Stomach smooth muscle (tissue), 2 donors: ENCODE data around the gene CSF1R.

ENCODE experiments used
- H3K27ac ChIP-seq: one replicate; pipeline ENCODE4 v1.7.0; 2013; ENCODE audit warnings: mild to moderate bottlenecking, low read length, inconsistent platforms
- H3K27me3 ChIP-seq, 2 donors: one replicate each; pipeline ENCODE4 v1.7.0; 2013; ENCODE audit warnings: low read length in 2 of 2; ENCODE audit not compliant: insufficient read depth in 2 of 2, control insufficient read depth in 1 of 2
- H3K36me3 ChIP-seq, 2 donors: one replicate each; pipeline ENCODE4 v1.7.0; 2013; ENCODE audit warnings: low read length in 2 of 2; ENCODE audit not compliant: control insufficient read depth in 2 of 2, insufficient read depth in 2 of 2
- H3K4me1 ChIP-seq: one replicate; pipeline ENCODE4 v1.7.0; 2013; ENCODE audit warnings: low read length; ENCODE audit not compliant: control insufficient read depth, insufficient read depth
- H3K4me3 ChIP-seq, 2 donors: one replicate each; pipeline ENCODE4 v1.7.0; 2013; ENCODE audit warnings: low read length in 2 of 2
- H3K9ac ChIP-seq, 2 donors: one replicate each; pipeline ENCODE4 v1.7.0; 2013; ENCODE audit warnings: low read length in 2 of 2, mild to moderate bottlenecking in 1 of 2
- H3K9me3 ChIP-seq, 2 donors: one replicate each; pipeline ENCODE4 v1.7.0; 2013; ENCODE audit warnings: low read length in 2 of 2; ENCODE audit not compliant: control insufficient read depth in 2 of 2
- donor health status: healthy.
- donor health status: Pancreatic carcinoma.

CSF1R gene

GRCh38 chr5:150077996-150078801 lies 8.2 kb downstream of the CSF1R start:
- Histone ChIP-seq H3K27me3 (no peaks in the 10 kb centered on the region), H3K27ac (no peak overlapping the region), H3K36me3 (no peaks in the 10 kb centered on the region), H3K9me3 (peaks cover 0 to 2% of the 10 kb centered on the region in 2 donors), H3K4me1 (peaks cover 2% of the 10 kb centered on the region), H3K4me3 (no peak overlapping the region), H3K9ac (no peak overlapping the region)

- no peak overlapping the region for H3K27ac ChIP-seq
- H3K4me3 ChIP-seq = no peak overlapping the region
- H3K9me3 ChIP-seq = peaks cover 0 to 3% of the 10 kb centered on the region in 2 donors
- no peak overlapping the region for H3K9ac ChIP-seq
- H3K27me3 ChIP-seq = no peaks in the 10 kb centered on the region
- peaks cover 2% of the 10 kb centered on the region for H3K4me1 ChIP-seq
- no peaks in the 10 kb centered on the region for H3K36me3 ChIP-seq
Measured at GRCh38 chr5:150077060-150077459, 9.3 kb downstream of the CSF1R start.

DNA sequence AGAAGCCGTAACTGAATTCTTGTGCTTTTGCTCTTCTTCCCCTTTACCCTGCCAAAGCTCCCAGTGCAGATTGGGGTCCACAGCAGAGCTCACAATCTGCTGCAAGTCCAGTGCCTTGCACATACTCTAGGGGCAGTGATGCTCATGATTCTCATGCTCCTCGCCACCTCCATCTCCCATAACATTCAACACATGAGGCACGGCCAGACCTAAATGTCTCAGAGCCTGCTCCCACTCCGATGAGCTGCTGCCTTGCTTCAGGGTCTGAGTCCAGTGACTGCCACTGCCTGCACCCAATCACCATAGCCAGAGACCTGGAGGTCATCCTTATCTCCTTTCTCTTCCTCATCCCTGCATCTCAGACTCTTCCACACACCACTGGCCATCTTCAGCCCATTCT lies 10.5 kb downstream of the CSF1R start:
- H3K36me3 ChIP-seq = no peaks in the 10 kb centered on the region

GRCh38 chr5:150075233-150075632 lies 11.1 kb downstream of the CSF1R start:
- Histone ChIP-seq H3K4me3 (no peak overlapping the region), H3K27me3 (no peaks in the 10 kb centered on the region), H3K9ac (no peak overlapping the region), H3K36me3 (no peaks in the 10 kb centered on the region), H3K4me1 (peaks cover 2% of the 10 kb centered on the region), H3K27ac (no peak overlapping the region), H3K9me3 (peaks cover 0 to 3% of the 10 kb centered on the region in 2 donors)

More for the DNA sequence above, 10.5 kb downstream of the CSF1R start:
- no peak overlapping the region for H3K9ac ChIP-seq
- no peaks in the 10 kb centered on the region for H3K27me3 ChIP-seq
- H3K27ac ChIP-seq = no peak overlapping the region
- peaks cover 2% of the 10 kb centered on the region for H3K4me1 ChIP-seq
- no peak overlapping the region for H3K4me3 ChIP-seq
- H3K9me3 ChIP-seq = peaks cover 0 to 3% of the 10 kb centered on the region in 2 donors

DNA sequence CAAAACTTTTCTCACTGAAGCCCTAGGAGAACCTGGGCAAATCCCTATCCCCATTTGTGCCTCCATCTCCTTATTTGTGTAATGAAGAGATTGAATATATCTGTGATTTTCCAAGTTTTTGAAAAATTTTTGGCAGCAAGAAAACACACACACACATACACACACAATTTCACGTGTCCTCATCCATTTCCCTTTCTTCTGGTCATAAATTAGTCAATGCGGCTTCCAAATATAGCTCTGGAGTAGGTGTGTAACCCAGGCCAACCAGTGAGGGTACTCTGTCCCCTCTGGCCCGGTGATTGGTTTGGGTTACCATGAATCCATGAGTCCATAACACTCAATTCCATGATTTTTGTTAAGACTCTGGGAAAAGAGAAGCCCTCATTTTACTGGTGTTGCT lies 12.7 kb downstream of the CSF1R start:
- H3K9ac ChIP-seq = no peak overlapping the region
- H3K4me1 ChIP-seq = no peaks in the 10 kb centered on the region
- no peak overlapping the region for H3K27ac ChIP-seq
- H3K9me3 ChIP-seq = peaks cover 0 to 3% of the 10 kb centered on the region in 2 donors
- H3K27me3 ChIP-seq = peaks cover 0 to 1% of the 10 kb centered on the region in 2 donors
- no peak overlapping the region for H3K4me3 ChIP-seq
- no peaks in the 10 kb centered on the region for H3K36me3 ChIP-seq

DNA sequence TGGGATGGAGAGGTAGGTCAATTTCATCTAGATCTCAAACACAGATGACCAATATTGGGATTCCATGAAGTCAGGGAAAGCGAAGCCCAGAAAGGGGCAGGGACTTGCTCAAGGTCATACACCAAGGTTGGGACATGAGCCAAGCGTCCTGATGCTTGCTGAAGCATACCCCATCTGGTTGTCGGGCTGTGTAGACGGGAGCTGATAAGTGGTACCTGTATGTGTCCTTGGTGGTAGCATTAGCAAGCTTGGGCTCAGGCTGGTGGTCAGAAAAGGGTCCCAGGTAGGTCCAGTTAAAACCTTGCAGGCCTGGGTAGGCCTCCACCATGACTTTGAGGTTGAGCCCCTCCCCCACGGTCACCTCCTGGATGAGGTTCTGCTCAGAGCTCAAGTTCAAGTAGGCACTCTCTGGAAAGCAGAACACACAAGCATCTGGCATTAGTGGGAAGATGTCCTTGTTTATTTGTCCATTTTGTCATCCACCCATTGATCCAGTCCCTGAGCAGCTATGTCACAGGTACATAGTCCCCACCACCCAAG lies 13.2 kb downstream of the CSF1R start:
- peaks cover 0 to 2% of the 10 kb centered on the region in 2 donors for H3K27me3 ChIP-seq
- H3K9me3 ChIP-seq = peaks cover 0 to 3% of the 10 kb centered on the region in 2 donors
- H3K36me3 ChIP-seq = no peaks in the 10 kb centered on the region
- H3K27ac ChIP-seq = no peak overlapping the region
- no peak overlapping the region for H3K9ac ChIP-seq
- no peaks in the 10 kb centered on the region for H3K4me1 ChIP-seq
- H3K4me3 ChIP-seq = no peak overlapping the region

- no peaks in the 10 kb centered on the region for H3K4me1 ChIP-seq
- H3K9me3 ChIP-seq = peaks cover 0 to 3% of the 10 kb centered on the region in 2 donors
- peaks cover 0 to 2% of the 10 kb centered on the region in 2 donors for H3K27me3 ChIP-seq
- H3K4me3 ChIP-seq = no peak overlapping the region
- no peak overlapping the region for H3K9ac ChIP-seq
- H3K27ac ChIP-seq = no peak overlapping the region
- no peaks in the 10 kb centered on the region for H3K36me3 ChIP-seq
Measured at GRCh38 chr5:150070821-150071220, 15.5 kb downstream of the CSF1R start.

GRCh38 chr5:150069672-150070627 lies 16.4 kb downstream of the CSF1R start:
- Histone ChIP-seq H3K4me3 (no peak overlapping the region), H3K9ac (no peak overlapping the region), H3K4me1 (peaks cover 3% of the 10 kb centered on the region), H3K36me3 (no peaks in the 10 kb centered on the region), H3K27me3 (peaks cover 0 to 2% of the 10 kb centered on the region in 2 donors), H3K27ac (no peak overlapping the region), H3K9me3 (peaks cover 0 to 3% of the 10 kb centered on the region in 2 donors)

- no peaks in the 10 kb centered on the region for H3K36me3 ChIP-seq
- H3K9ac ChIP-seq = no peak overlapping the region
- H3K9me3 ChIP-seq = peaks cover 0 to 3% of the 10 kb centered on the region in 2 donors
- no peak overlapping the region for H3K27ac ChIP-seq
- no peak overlapping the region for H3K4me3 ChIP-seq
- H3K27me3 ChIP-seq = peaks cover 0 to 2% of the 10 kb centered on the region in 2 donors
- H3K4me1 ChIP-seq = peaks cover 3% of the 10 kb centered on the region
Measured at GRCh38 chr5:150068961-150069645, 17.3 kb downstream of the CSF1R start.

- Histone ChIP-seq H3K4me1 (peaks cover 3% of the 10 kb centered on the region), H3K9ac (no peak overlapping the region), H3K36me3 (no peaks in the 10 kb centered on the region), H3K4me3 (no peak overlapping the region), H3K9me3 (peaks cover 0 to 3% of the 10 kb centered on the region in 2 donors), H3K27ac (no peak overlapping the region), H3K27me3 (peaks cover 0 to 2% of the 10 kb centered on the region in 2 donors)
Measured at GRCh38 chr5:150068472-150068871, 17.9 kb downstream of the CSF1R start.
